Measurements from ENCODE around the gene COMMD10.

Gene COMMD10

DNA sequence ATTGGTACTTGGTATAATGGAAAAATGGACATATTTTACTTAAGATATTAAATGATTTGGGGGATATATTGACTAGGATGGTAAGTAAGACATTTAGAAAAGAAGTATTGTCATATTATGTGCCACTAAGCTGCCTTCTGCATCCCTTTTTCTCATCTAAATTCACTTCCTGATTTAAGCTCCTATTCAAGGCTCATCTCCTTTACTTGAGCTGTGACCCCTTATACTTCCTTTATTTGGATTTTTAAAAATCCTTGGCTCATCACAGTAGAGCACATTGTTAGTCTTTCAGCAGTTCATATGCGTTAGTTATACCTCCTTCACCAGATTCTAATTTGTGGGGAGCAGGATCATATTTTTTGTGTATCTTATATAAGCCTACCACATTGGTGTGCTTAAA lies 6.6 kb downstream of the COMMD10 start:
- TF ChIP-seq SIN3A (IDR thresholded peaks at IDR 0.05; ENCODE audit: borderline replicate concordance, insufficient read depth, low read length) = no peak
- TF ChIP-seq, protein P1, sequence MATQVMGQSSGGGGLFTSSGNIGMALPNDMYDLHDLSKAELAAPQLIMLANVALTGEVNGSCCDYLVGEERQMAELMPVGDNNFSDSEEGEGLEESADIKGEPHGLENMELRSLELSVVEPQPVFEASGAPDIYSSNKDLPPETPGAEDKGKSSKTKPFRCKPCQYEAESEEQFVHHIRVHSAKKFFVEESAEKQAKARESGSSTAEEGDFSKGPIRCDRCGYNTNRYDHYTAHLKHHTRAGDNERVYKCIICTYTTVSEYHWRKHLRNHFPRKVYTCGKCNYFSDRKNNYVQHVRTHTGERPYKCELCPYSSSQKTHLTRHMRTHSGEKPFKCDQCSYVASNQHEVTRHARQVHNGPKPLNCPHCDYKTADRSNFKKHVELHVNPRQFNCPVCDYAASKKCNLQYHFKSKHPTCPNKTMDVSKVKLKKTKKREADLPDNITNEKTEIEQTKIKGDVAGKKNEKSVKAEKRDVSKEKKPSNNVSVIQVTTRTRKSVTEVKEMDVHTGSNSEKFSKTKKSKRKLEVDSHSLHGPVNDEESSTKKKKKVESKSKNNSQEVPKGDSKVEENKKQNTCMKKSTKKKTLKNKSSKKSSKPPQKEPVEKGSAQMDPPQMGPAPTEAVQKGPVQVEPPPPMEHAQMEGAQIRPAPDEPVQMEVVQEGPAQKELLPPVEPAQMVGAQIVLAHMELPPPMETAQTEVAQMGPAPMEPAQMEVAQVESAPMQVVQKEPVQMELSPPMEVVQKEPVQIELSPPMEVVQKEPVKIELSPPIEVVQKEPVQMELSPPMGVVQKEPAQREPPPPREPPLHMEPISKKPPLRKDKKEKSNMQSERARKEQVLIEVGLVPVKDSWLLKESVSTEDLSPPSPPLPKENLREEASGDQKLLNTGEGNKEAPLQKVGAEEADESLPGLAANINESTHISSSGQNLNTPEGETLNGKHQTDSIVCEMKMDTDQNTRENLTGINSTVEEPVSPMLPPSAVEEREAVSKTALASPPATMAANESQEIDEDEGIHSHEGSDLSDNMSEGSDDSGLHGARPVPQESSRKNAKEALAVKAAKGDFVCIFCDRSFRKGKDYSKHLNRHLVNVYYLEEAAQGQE (IDR thresholded peaks at IDR 0.05; ENCODE audit: insufficient read depth in 1 of 2, low read depth in 2 of 2, low read length in 2 of 2) = no peak

DNA sequence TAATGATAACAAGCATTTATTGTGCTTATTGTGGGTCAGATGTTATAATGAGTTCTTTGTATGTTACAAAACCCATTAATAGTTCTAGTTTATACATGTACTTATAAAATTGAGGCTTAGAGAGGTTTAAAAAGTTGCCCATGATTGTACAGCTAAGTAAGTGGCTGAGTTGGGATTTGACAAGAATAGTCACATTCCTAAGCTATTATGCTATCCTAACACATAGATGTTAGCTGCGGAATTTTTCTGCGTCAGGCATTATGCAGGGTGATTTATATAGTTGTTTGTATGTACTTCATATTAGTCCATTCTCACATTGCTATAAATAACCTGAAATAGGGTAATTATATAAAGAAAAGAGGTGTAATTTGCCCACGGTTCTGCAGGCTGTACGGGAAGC lies 12.5 kb downstream of the COMMD10 start:
- TF ChIP-seq TAF1 (IDR thresholded peaks at IDR 0.05; ENCODE audit: borderline replicate concordance, insufficient read depth, low read length) (no peak), FOXP2 (optimal IDR thresholded peaks at IDR 0.05; ENCODE audit: borderline replicate concordance, extremely low read depth, extremely low read length, insufficient read depth) (no peak), POLR2AphosphoS5 (IDR thresholded peaks at IDR 0.05; ENCODE audit: low read depth, low read length) (no peak)
- TF ChIP-seq, protein P1 (IDR thresholded peaks at IDR 0.05; ENCODE audit: insufficient read depth in 1 of 2, low read depth in 2 of 2, low read length in 2 of 2) = no peak

DNA sequence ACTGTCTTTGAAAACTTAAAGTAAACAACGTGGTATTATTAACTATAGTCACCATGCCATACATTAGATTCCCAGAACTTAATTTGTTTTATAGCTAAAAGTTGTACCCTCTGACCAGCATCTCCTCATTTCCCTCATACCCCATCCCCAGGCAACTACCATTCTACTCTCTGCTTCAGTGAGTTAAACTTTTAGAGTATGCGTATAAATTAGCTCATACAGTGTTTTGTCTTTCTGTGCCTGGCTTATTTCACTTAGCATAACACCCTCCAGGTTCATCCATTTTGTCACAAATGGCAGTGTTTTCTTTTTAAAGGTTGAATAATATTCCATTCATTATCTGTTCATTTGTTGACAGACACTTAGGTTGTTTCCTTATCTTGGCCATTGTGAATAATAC lies 14.2 kb downstream of the COMMD10 start:
- no peak for TF ChIP-seq FOXP2 (optimal IDR thresholded peaks at IDR 0.05; ENCODE audit: borderline replicate concordance, extremely low read depth, extremely low read length, insufficient read depth)
- TF ChIP-seq SIN3A (IDR thresholded peaks at IDR 0.05; ENCODE audit: borderline replicate concordance, insufficient read depth, low read length) = no peak
- TF ChIP-seq, protein P1 (IDR thresholded peaks at IDR 0.05; ENCODE audit: insufficient read depth in 1 of 2, low read depth in 2 of 2, low read length in 2 of 2) = no peak
- TF ChIP-seq TAF1 (IDR thresholded peaks at IDR 0.05; ENCODE audit: borderline replicate concordance, insufficient read depth, low read length) = no peak
- TF ChIP-seq POLR2AphosphoS5 (IDR thresholded peaks at IDR 0.05; ENCODE audit: low read depth, low read length) = no peak

DNA sequence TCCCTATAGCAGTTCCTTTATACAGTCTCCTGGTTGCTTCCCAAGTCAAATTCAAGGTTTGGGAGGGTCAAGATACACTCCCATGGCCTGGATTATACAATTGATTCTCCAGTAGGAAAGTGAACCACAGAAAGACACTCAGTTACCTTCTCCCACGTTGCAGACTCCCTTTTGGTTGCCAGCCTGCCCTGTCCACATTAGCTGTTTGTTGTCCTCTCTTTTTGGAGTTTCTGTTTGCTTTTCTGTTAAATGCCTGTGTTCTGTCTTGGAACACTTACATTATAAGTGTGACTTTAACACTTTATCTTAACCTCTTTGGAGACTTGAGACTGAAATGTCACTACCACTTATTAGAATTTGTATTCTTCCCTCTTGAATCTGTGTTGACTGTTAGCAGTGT lies 30.3 kb downstream of the COMMD10 start:
- TF ChIP-seq, protein P1 (IDR thresholded peaks at IDR 0.05; ENCODE audit: insufficient read depth in 1 of 2, low read depth in 2 of 2, low read length in 2 of 2) = no peak
- TF ChIP-seq TAF1 (IDR thresholded peaks at IDR 0.05; ENCODE audit: borderline replicate concordance, insufficient read depth, low read length) (no peak), POLR2AphosphoS5 (IDR thresholded peaks at IDR 0.05; ENCODE audit: low read depth, low read length) (no peak), FOXP2 (optimal IDR thresholded peaks at IDR 0.05; ENCODE audit: borderline replicate concordance, extremely low read depth, extremely low read length, insufficient read depth) (no peak), SIN3A (IDR thresholded peaks at IDR 0.05; ENCODE audit: borderline replicate concordance, insufficient read depth, low read length) (no peak)

DNA sequence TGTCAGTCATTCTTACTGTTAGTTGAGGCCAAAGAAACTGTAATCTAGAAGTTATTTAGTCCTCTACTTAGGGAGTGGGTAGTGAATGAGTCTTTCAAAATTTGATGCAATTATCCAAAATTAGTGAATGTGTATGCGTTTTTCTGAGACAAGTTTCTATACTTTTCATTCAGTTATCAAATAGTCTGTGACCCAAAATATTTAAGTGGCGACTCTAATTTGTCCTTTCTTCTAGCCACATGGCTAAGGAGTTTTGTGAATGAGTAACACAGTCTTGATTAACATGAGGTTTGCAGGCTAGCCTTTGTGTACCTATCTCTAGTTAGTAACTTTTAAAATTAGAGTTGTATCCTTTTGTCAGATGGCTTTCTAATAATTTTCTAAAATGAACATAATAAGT lies 45.6 kb downstream of the COMMD10 start:
- TF ChIP-seq TAF1 (IDR thresholded peaks at IDR 0.05; ENCODE audit: borderline replicate concordance, insufficient read depth, low read length) (no peak), FOXP2 (optimal IDR thresholded peaks at IDR 0.05; ENCODE audit: borderline replicate concordance, extremely low read depth, extremely low read length, insufficient read depth) (no peak), POLR2AphosphoS5 (IDR thresholded peaks at IDR 0.05; ENCODE audit: low read depth, low read length) (no peak), SIN3A (IDR thresholded peaks at IDR 0.05; ENCODE audit: borderline replicate concordance, insufficient read depth, low read length) (no peak)
- TF ChIP-seq, protein P1 (IDR thresholded peaks at IDR 0.05; ENCODE audit: insufficient read depth in 1 of 2, low read depth in 2 of 2, low read length in 2 of 2) = no peak
